T-helper 1 cell treated with Interleukin-12 subunit alpha and Interleukin-12 subunit beta and Interleukin-4 antibody, amounts not matched to agents 30 ng/mL and 1 ng/mL, for 36 hours (primary cell): ENCODE data around the gene ENTPD6. TPM values are rescaled to one million over a fixed set of nuclear protein-coding genes. Genes with fewer than 3 reads are reported as not detected.
"Not testable (repeated sequence)": the region's sequence is repeated elsewhere in the genome, so short reads cannot be mapped to it uniquely, and the experiment has no call there.

ENCODE experiments used
- intact Hi-C: fragments of 100-400 bp; cut with micrococcal nuclease; formaldehyde crosslinking; loops from one replicate; pipeline ENCODE4 v1.15.1; 2024
- total RNA-seq: library from RNA; stranded (reverse); gene quantifications from 2 replicates; pipeline ENCODE4 v1.2.3, GENCODE V29; 2022

Gene ENTPD6
- total RNA-seq, 1 donor from 2014 or later, result 38.0 TPM

DNA sequence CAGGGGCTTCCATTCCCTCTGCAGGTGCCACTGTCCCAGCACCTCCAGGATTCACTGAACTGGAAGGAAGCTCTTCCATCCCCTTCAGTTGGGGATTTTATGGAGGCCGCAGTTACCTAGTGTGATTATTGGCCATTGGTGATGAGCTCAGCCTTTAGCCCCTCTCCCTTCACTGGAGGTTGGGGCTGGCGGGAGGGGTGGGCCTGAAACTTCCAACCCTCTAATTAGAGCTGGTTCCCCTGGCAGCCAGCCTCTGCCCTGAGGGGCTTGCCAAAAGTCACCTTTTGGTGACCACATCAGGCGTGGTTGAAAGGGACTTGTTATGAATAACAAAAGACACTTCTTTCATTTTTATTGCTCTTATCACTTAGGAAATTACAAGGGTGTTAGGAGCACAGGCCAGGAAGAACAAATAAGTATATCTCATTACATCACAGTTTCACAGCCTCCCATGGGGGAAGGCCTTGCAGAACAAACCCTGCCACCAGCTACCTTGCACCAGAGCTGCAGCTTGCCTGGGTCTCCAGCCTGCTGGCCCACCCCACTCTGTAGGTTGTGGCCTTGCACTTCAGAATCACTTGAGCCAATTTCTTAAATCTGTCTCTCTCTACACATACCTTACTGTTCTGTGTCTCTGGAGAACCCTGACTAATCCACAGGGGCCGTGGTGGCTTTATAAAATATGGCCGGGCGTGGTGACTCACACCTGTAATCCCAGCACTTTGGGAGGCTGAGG, 57.3 kb downstream of the ENTPD6 start:
- intact Hi-C loops, result no loop called here

- intact Hi-C loops, result no loop called here
These were observed 58.2 kb downstream of the ENTPD6 start for GRCh38 chr20:25253606-25254275.

DNA sequence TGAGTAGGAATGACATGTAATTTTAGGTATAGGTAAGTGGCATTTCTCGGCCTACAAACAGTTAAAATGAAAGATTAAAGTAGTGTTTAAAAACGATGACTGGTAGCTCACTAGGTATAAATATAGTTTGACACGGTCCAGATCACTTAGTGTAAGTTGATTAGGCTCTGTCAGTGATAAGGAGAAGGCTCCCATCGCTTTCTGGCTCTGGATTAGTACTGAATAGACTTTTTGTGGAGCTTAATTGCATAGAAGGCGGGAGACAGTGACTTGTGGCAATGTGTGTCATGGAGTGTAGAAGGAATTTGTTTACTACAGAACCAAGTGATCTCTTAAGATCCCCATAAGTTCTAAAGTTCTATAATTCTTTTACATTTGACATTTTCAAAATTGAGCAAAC, 59.1 kb downstream of the ENTPD6 start:
- intact Hi-C loops, result no loop called here

- intact Hi-C loops, result no loop called here
These were observed 59.6 kb downstream of the ENTPD6 start for GRCh38 chr20:25254986-25255680.

DNA sequence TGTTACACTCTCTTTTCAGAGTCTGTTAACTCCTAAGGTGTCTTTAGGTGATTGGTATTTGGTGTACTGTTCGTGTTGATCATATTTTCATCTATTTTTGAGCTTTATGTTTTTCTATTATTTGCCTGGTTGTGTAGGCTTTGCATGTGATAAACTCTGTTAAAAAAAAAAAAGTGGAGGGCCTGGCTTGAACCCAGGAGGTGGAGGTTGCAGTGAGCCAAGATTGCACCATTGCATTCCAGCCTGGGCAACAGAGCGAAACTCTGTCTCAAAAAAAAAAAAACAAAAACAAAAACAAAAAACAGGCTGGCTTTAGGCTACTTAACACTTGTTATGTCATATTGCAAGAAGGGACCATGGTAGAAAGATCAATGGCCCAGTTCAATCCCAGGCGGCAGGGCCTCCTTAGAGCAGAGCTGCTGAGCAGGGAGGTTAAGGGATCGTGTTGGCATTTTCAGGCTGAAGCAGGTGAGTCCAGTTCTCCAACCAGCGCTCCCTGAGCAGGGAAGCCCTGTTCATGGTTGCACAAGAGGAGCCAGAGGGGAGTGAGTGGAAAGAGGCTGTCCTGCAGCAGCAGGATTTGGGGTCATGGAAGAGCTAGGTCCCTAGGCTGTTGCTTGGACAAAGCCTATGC, 60.8 kb downstream of the ENTPD6 start:
- intact Hi-C loops, result no loop called here

DNA sequence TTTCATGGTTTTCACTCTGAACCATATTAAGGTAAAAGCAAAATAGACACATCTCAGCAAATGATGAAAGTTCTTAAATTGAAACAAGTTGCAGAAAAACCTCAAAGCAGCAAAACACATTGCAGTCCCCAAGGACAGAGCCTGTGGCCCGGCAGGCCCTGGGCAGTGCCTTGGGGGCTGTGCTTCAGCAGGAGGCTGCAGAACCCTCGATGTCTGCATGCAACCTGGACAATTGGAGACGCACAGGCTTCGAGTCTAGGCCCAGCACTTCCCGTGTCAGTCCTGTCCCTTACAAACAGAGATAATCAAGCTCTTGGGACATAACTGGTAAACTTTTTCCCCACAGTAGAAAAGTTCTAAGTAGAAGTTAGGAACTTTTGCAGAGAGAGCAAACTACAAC, 61.6 kb downstream of the ENTPD6 start:
- intact Hi-C loops, result no loop called here

- intact Hi-C loops, result no loop called here
These were observed 62.4 kb downstream of the ENTPD6 start for GRCh38 chr20:25257756-25258475.

DNA sequence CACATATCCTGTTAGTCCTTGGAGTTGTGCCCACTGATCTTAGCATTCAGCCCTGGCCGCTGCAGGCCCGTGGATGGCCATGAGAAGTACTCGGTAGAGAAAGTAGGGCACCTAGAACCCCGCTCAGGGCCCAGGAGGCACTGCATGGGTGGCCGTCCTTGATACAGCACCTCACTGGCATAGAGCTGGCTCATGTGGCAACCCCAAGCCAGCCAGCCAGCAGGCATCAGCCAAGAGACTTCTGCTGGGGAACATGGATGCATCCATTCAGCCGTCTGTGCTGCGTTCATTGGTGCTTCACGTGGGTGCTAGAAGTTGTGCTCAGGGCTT, 62.9 kb downstream of the ENTPD6 start:
- intact Hi-C loops, result no loop called here

GRCh38 chr20:25258828-25259227, 63.3 kb downstream of the ENTPD6 start:
- intact Hi-C loops, result no loop called here

DNA sequence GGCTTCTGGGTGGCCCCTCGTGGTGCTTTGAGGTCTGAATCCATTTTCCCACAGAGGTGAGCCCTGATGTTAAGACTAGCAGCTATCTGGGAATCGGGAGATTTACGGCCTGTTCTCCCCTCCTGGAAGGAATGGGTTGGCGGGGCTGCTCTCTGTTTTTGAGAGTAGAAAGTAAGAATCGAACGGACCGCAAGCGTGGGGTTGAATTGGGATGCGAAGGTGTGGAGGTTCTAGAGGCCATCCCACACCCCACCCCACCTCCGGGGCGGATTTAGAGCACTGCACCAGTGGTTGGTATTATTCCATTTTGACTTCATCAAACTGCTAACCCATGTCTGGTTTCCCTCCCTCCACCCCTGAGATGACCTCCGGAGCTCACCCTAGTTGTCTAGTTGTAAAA, 63.8 kb downstream of the ENTPD6 start:
- intact Hi-C loops, result no loop called here

DNA sequence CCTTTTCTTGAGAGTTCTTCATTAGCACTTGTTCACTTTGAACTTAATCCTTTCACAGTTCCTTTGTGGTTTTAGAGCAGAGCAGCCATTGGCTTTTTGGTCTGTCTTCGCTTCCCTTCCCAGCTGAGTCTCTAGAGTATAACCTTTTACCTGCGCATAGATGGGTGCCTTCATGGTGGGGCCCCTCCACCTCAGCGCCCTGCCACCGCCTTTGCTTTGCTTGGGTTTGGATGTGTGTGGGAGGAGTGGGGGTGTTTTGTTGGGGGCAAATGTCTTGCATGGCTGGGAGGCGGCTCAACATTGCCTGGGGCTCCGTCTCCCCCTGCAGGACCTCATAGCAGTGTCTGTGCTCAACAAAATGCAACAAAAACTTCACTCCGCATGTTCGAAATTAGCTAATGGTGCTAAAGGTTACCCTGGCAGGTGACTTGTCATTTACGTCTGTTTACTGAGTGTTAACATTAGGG, 64.3 kb downstream of the ENTPD6 start:
- intact Hi-C loops, result no loop called here

- intact Hi-C loops, result not testable (repeated sequence)
These were observed 65.4 kb downstream of the ENTPD6 start for GRCh38 chr20:25260770-25261437.

DNA sequence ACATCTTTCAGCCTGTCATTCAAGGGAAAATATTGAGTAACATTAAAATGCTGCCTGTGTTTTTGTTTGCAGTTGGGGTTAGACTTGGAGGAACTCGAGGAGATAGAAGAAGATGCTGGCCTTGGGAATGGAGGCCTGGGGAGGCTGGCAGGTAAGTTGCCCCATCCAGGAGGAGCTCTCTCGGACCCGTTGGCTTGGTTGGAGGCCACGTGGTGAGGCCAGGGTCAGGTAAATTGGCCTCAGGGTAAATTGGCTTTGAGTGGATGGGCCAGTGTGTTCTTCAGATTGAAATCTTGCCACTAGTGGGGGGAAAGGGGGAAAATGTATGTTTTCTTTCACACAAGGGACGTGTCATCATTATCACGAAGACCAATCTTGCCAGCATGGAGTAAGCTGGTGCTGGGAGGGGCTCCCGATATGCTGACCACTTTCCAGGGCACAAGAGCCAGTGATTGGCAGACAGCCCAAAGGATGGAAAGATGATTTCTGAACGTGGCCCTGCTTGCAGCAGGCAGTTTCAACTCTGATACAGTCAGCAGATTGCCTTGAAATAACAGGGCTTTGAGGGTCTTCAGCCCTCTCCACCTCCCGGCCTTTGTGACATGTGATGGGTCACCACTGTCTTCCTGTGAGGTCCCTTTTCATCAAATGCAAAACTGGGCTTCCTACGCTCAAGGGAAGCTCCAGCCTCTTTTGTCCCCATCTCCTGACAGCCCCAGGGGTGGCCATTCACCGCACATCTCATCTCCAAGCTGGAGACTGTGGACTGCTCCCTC, 73.7 kb downstream of the ENTPD6 start:
- intact Hi-C loops, result no loop called here

- intact Hi-C loops, result no loop called here
These were observed 74.3 kb downstream of the ENTPD6 start for GRCh38 chr20:25269833-25270170.

- intact Hi-C loops, result no loop called here
These were observed 75.3 kb downstream of the ENTPD6 start for GRCh38 chr20:25270829-25271251.

- intact Hi-C loops, result no loop called here
These were observed 76.1 kb downstream of the ENTPD6 start for GRCh38 chr20:25271486-25272222.

DNA sequence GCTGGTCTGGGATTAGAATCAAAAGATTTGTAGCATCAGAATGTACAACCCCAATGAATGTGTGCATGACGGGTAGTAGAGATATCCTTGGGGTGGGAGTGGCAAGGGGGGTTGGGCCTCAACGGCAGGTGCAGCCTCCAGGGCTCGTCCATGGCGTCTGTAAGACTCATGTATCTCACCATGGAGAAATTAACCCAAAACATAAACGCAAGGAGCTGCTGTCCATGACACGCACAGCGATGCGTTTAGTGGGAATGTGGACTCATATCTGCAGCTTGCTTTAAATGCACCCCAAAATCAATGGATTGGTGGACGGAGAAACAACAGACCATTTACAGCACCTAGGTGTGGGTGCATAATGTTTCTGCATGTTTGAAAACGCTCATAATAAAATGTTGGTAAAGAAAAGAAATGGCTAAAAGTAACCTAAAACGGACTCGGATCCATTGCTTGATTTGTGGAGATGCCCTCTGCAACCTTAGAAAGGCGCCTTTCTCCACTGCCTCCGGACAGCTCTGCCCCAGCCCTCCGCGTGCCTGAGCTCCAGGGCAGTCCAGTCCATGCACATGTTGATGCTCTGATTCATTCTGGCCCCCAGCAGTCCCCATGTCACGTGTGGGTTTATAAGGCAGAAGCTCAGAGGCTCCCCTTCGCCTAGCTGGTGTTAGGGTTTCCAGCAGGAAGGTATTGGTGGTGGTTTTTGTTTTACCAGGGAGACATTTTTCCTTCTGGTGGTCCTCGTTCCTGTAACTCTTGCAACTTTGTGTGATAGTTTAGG, 76.9 kb downstream of the ENTPD6 start:
- intact Hi-C loops, result no loop called here

GRCh38 chr20:25273046-25273445, 77.5 kb downstream of the ENTPD6 start:
- intact Hi-C loops, result no loop called here
